ENCODE data around the gene CA9. TPM values are rescaled to one million over a fixed set of nuclear protein-coding genes. Genes with fewer than 3 reads are reported as not detected.
A peak's percentile ranks its signal among the peaks of the same experiment; 100 is the strongest.

CA9 gene
- total and polyA plus RNA-seq, 7 experiments from 2014 or later, result 0.36 TPM; not detected in 6

DNA sequence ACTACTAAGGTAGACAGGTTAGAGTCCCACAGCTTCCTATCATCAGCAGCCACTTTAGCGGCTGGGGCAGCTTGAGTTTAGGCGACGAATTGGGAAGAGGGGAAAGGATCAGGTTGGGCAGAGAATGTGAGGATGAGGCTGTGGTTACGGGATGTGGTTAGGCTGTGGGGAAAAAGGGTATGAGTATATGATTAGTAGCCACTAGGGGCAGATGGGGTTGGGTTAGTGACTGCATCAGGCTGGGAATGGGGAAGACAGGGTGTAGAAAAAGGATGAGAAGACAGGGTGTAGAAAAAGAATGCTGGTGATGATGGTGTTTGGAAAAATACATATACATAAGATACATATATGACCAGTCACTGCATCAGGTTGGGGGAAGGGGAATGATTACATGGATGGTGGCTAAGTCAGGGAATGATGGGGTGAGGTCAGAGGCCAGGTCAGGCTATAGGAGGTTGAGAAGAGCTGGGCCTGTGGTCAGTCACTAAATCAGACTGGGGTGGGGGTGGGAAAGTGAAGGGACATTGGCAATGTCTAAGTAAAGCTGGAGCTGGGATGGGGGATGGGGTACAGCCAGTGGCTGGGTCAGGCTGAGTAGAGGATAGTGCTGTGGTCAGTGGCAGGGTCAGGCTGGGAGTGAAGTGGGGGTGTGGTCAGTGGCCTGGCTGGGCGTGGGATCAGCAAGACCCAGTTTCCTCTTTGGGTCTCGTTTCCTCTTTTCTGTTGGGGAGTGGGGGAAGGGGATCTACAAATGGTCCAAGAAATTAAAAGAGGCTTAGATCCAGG lies 56.2 kb downstream of the CA9 start:
- Histone ChIP-seq H3K36me3 (ENCODE audit: control insufficient read depth in 2 of 3, insufficient read depth in 3 of 3, low read length in 3 of 3) (peaks cover 4 to 12% (median 10%) of the 10 kb centered on the region in 3 experiments), H3K4me1 (ENCODE audit: control insufficient read depth in 2 of 2, insufficient read depth in 2 of 2, low read length in 2 of 2) (peaks cover 62 to 67% of the 10 kb centered on the region in 2 donors), H3K27ac (ENCODE audit: low read depth, low read length) (peak overlapping the region; percentile 93), H3K27me3 (ENCODE audit: control insufficient read depth in 2 of 2, insufficient read depth in 2 of 2, low read length in 2 of 2) (no peaks in the 10 kb centered on the region), H3K9me3 (ENCODE audit: control insufficient read depth in 2 of 3, low read length in 3 of 3) (no peaks in the 10 kb centered on the region), H3K4me3 (ENCODE audit: low read length) (peak overlapping the region; percentile 98)
- ATAC-seq (no peak), DNase-seq (peak in 4 of 9 donors; percentile 19 to 38 (median 25))
- H3K4me3 Mint-ChIP-seq, result peak overlapping the region in 1 of 10 donors; percentile 92
- H3K9me3 Mint-ChIP-seq, result peaks cover 0 to 2% (median 0%) of the 10 kb centered on the region in 11 donors
- CTCF ChIA-PET, result interaction anchor here (0.6 to 6.4 kb wide), 9 partner anchors 19 to 114 kb away, joined by 3 to 50 read pairs (median 7); partner anchors contain the start of genes CCDC107, GBA2, RGP1 and RMRP
- peaks cover 8 to 27% (median 17%) of the 10 kb centered on the region in 7 donors for H3K4me1 Mint-ChIP-seq
- H3K36me3 Mint-ChIP-seq, result peaks cover under 1 to 19% (median 6%) of the 10 kb centered on the region in 5 donors
- H3K27me3 Mint-ChIP-seq, result no peaks in the 10 kb centered on the region
- POLR2A ChIA-PET, result interaction anchor here (0.5 to 7.2 kb wide), 13 partner anchors 10 to 657 kb away, joined by 3 to 89 read pairs (median 4); partner anchors contain the start of genes CCDC107, GBA2, RGP1 and RMRP
- intact Hi-C loops (cut with micrococcal nuclease), result loop anchor here (1.0 to 10.0 kb wide), 4 partner anchors 33 to 1065 kb away; partner anchors contain the start of gene CCL27 (in 1 of the 2)
- peak overlapping the region in 2 of 9 donors; percentile 18 to 90 for H3K27ac Mint-ChIP-seq

DNA sequence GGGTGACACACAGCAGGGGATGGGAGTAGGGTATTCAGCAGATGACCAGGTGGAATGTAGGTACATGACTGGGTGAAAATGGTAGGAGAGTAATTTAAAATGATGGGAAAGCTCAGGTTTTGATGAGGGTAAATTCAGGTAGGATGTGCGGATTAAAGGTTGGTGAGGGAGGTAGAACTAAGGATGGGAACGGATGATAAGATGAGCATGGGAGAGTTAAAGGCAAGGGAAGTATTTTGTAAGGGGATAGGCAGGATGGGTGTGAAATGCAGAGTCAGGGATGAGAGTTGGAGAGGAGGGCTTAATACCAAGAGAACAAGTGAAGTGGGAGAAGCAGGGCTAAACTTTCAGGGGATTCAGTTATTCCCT lies 56.7 kb downstream of the CA9 start:
- ChIA-PET CTCF (interaction anchor here (0.5 to 6.4 kb wide), 11 partner anchors 18 to 119 kb away, joined by 3 to 50 read pairs (median 7); partner anchors contain the start of genes ARHGEF39, CCDC107, GBA2 and RGP1), POLR2A (interaction anchor here (0.8 to 7.2 kb wide), 12 partner anchors 9 to 658 kb away, joined by 3 to 89 read pairs (median 4); partner anchors contain the start of genes CCDC107, GBA2, RGP1 and RMRP)
- Histone ChIP-seq H3K36me3 (ENCODE audit: control insufficient read depth in 2 of 3, insufficient read depth in 3 of 3, low read length in 3 of 3) (peaks cover 0 to 12% (median 7%) of the 10 kb centered on the region in 3 experiments), H3K4me1 (ENCODE audit: control insufficient read depth in 2 of 2, insufficient read depth in 2 of 2, low read length in 2 of 2) (peaks cover 62 to 67% of the 10 kb centered on the region in 2 donors), H3K27ac (ENCODE audit: low read depth, low read length) (peak overlapping the region; percentile 93), H3K9me3 (ENCODE audit: control insufficient read depth in 2 of 3, low read length in 3 of 3) (no peaks in the 10 kb centered on the region), H3K27me3 (ENCODE audit: control insufficient read depth in 2 of 2, insufficient read depth in 2 of 2, low read length in 2 of 2) (no peaks in the 10 kb centered on the region), H3K4me3 (ENCODE audit: low read length) (peak overlapping the region; percentile 98)
- intact Hi-C loops (cut with micrococcal nuclease), result loop anchor here in 1 of 2 donors (10.0 kb wide), 2 partner anchors 246 to 1066 kb away; partner anchors contain the start of gene CCL27
- Mint-ChIP-seq H3K27me3 (no peaks in the 10 kb centered on the region), H3K27ac (peak overlapping the region in 3 of 9 donors; percentile 1 to 90 (median 33)), H3K4me3 (peak overlapping the region in 2 of 10 donors; percentile 87 to 92), H3K9me3 (peaks cover 0 to 2% (median 0%) of the 10 kb centered on the region in 11 donors), H3K36me3 (peaks cover 3 to 19% (median 5%) of the 10 kb centered on the region in 5 donors), H3K4me1 (peaks cover 13 to 28% (median 19%) of the 10 kb centered on the region in 7 donors)
- ATAC-seq (no peak), DNase-seq (no peak)

Small RNA genes within 50 kb of the gene (microRNA-seq; reads per million reads assigned to microRNA genes)
- gene MIR6852 (ENCODE audit: borderline microRNAs expressed), result not detected

Other genes starting within 250 kb of the CA9 start
- 1 to 10 TPM; 3.1 to 8.3 (median 5.4) TPM for gene RUSC2, start 183.8 kb upstream of the CA9 start, total RNA-seq
- gene RUSC2, start 183.8 kb upstream of the CA9 start, polyA plus RNA-seq, result under 1 TPM; 0.18 to 0.92 TPM
- gene TESK1, start 68.7 kb upstream of the CA9 start, total RNA-seq, result 10 to 100 TPM; 25.4 to 45.5 (median 39.2) TPM
- gene TESK1, start 68.7 kb upstream of the CA9 start, polyA plus RNA-seq, result 1 to 10 TPM; 3.5 to 7.1 TPM
- gene CD72, start 55.5 kb upstream of the CA9 start, total RNA-seq, result 10 to 100 TPM in 1 of 5 experiments, 1 to 10 TPM in 4; 2.7 to 12.1 (median 6.8) TPM
- gene CD72, start 55.5 kb upstream of the CA9 start, polyA plus RNA-seq, result under 1 TPM; 0.40 to 0.87 TPM
- 100 to 1,000 TPM in 1 of 5 experiments, 10 to 100 TPM in 4; 16.9 to 225 (median 45.6) TPM for gene SIT1, start 23.0 kb upstream of the CA9 start, total RNA-seq
- 100 to 1,000 TPM in 1 of 2 donors, 10 to 100 TPM in 1; 97.4 to 162 TPM for gene SIT1, start 23.0 kb upstream of the CA9 start, polyA plus RNA-seq
- over 10,000 TPM in 1 of 5 experiments, 1,000 to 10,000 TPM in 4; 5,750 to 11,273 (median 9,225) TPM for gene RMRP, start 15.9 kb upstream of the CA9 start, total RNA-seq
- gene RMRP, start 15.9 kb upstream of the CA9 start, polyA plus RNA-seq, result 10 to 100 TPM in 1 of 2 donors, not detected in 1; 49.2 TPM
- 10 to 100 TPM; 12.0 to 37.4 (median 16.4) TPM for gene CCDC107, start 15.6 kb upstream of the CA9 start, total RNA-seq
- 10 to 100 TPM; 49.1 to 65.7 TPM for gene CCDC107, start 15.6 kb upstream of the CA9 start, polyA plus RNA-seq
- gene ARHGEF39, start 8.7 kb upstream of the CA9 start, total RNA-seq, result 10 to 100 TPM in 1 of 5 experiments, 1 to 10 TPM in 1, under 1 TPM in 1, not detected in 2; 0.11 to 10.4 (median 1.0) TPM
- gene ARHGEF39, start 8.7 kb upstream of the CA9 start, polyA plus RNA-seq, result under 1 TPM; 0.12 to 0.44 TPM
- gene TPM2, start 16.0 kb downstream of the CA9 start, total RNA-seq, result 100 to 1,000 TPM in 2 of 5 experiments, 10 to 100 TPM in 3; 15.0 to 136 (median 47.6) TPM
- gene TPM2, start 16.0 kb downstream of the CA9 start, polyA plus RNA-seq, result under 1 TPM in 1 of 2 donors, not detected in 1; 0.87 TPM
- 100 to 1,000 TPM; 191 to 369 (median 241) TPM for gene TLN1, start 58.3 kb downstream of the CA9 start, total RNA-seq
- 100 to 1,000 TPM in 1 of 2 donors, 10 to 100 TPM in 1; 33.8 to 112 TPM for gene TLN1, start 58.3 kb downstream of the CA9 start, polyA plus RNA-seq
- 10 to 100 TPM; 13.4 to 22.1 (median 20.9) TPM for gene CREB3, start 58.7 kb downstream of the CA9 start, total RNA-seq
- gene CREB3, start 58.7 kb downstream of the CA9 start, polyA plus RNA-seq, result 10 to 100 TPM; 33.2 to 40.2 TPM
- 10 to 100 TPM; 22.7 to 55.4 (median 49.9) TPM for gene GBA2, start 75.3 kb downstream of the CA9 start, total RNA-seq
- gene GBA2, start 75.3 kb downstream of the CA9 start, polyA plus RNA-seq, result 10 to 100 TPM; 18.0 to 24.3 TPM
- gene RGP1, start 75.4 kb downstream of the CA9 start, total RNA-seq, result 10 to 100 TPM; 21.2 to 28.8 (median 23.3) TPM
- gene RGP1, start 75.4 kb downstream of the CA9 start, polyA plus RNA-seq, result 1 to 10 TPM; 8.8 to 9.1 TPM
- gene MSMP, start 80.3 kb downstream of the CA9 start, total RNA-seq, result under 1 TPM in 3 of 5 experiments, not detected in 2; 0.48 to 0.84 (median 0.61) TPM
- not detected for gene MSMP, start 80.3 kb downstream of the CA9 start, polyA plus RNA-seq
- 10 to 100 TPM in 3 of 5 experiments, 1 to 10 TPM in 2; 3.1 to 22.2 (median 11.2) TPM for gene NPR2, start 117.7 kb downstream of the CA9 start, total RNA-seq
- gene NPR2, start 117.7 kb downstream of the CA9 start, polyA plus RNA-seq, result 1 to 10 TPM; 1.0 to 1.2 TPM
- gene SPAG8, start 138.3 kb downstream of the CA9 start, total RNA-seq, result 1 to 10 TPM; 2.1 to 9.1 (median 3.2) TPM
- gene SPAG8, start 138.3 kb downstream of the CA9 start, polyA plus RNA-seq, result 1 to 10 TPM; 1.2 to 1.9 TPM
- 10 to 100 TPM; 14.3 to 50.7 (median 22.2) TPM for gene HINT2, start 141.1 kb downstream of the CA9 start, total RNA-seq
- 10 to 100 TPM; 63.5 to 74.5 TPM for gene HINT2, start 141.1 kb downstream of the CA9 start, polyA plus RNA-seq
- under 1 TPM in 1 of 5 experiments, not detected in 4; 0.32 TPM for gene FAM221B, start 154.8 kb downstream of the CA9 start, total RNA-seq
- gene FAM221B, start 154.8 kb downstream of the CA9 start, polyA plus RNA-seq, result not detected
- gene TMEM8B, start 155.3 kb downstream of the CA9 start, total RNA-seq, result 10 to 100 TPM in 4 of 5 experiments, 1 to 10 TPM in 1; 3.9 to 11.6 (median 10.6) TPM
- gene TMEM8B, start 155.3 kb downstream of the CA9 start, polyA plus RNA-seq, result 1 to 10 TPM; 3.0 to 3.5 TPM
- not detected for gene OR13J1, start 196.5 kb downstream of the CA9 start, total RNA-seq
- gene OR13J1, start 196.5 kb downstream of the CA9 start, polyA plus RNA-seq, result not detected
- gene HRCT1, start 232.3 kb downstream of the CA9 start, total RNA-seq, result not detected
- gene HRCT1, start 232.3 kb downstream of the CA9 start, polyA plus RNA-seq, result not detected
- not detected for gene SPAAR, start 235.6 kb downstream of the CA9 start, total RNA-seq
- not detected for gene SPAAR, start 235.6 kb downstream of the CA9 start, polyA plus RNA-seq

All from naive thymus-derived CD4-positive, alpha-beta T cell (primary cell).